ENCODE data around the gene CPN1.

CPN1 gene

GRCh38 chr10:100061401-100061800 lies 20.3 kb downstream of the CPN1 start:
- H3K4me3 ChIP-seq (ENCODE audit: low read depth, low read length), result no peak overlapping the region
- TF ChIP-seq CTCF (IDR thresholded peaks at IDR 0.05; ENCODE audit: control insufficient read depth, extremely low read depth, insufficient read depth), result no peak
- no peak for DNase-seq (ENCODE audit: low read depth)

GRCh38 chr10:100057948-100058347 lies 23.7 kb downstream of the CPN1 start:
- no peak for DNase-seq (ENCODE audit: low read depth)
- TF ChIP-seq CTCF (IDR thresholded peaks at IDR 0.05; ENCODE audit: control insufficient read depth, extremely low read depth, insufficient read depth), result no peak
- no peak overlapping the region for H3K4me3 ChIP-seq (ENCODE audit: low read depth, low read length)

GRCh38 chr10:100053686-100054460 lies 27.8 kb downstream of the CPN1 start:
- TF ChIP-seq CTCF (IDR thresholded peaks at IDR 0.05; ENCODE audit: control insufficient read depth, extremely low read depth, insufficient read depth), result no peak
- no peak overlapping the region for H3K4me3 ChIP-seq (ENCODE audit: low read depth, low read length)
- DNase-seq (ENCODE audit: low read depth), result no peak

- H3K4me3 ChIP-seq (ENCODE audit: low read depth, low read length), result no peak overlapping the region
- peak; percentile 74 for TF ChIP-seq CTCF (IDR thresholded peaks at IDR 0.05; ENCODE audit: control insufficient read depth, extremely low read depth, insufficient read depth)
- DNase-seq (ENCODE audit: low read depth), result no peak
Measured at GRCh38 chr10:100046021-100046486, 35.6 kb downstream of the CPN1 start.

GRCh38 chr10:100045592-100045991 lies 36.1 kb downstream of the CPN1 start:
- H3K4me3 ChIP-seq (ENCODE audit: low read depth, low read length), result no peak overlapping the region
- no peak for TF ChIP-seq CTCF (IDR thresholded peaks at IDR 0.05; ENCODE audit: control insufficient read depth, extremely low read depth, insufficient read depth)
- no peak for DNase-seq (ENCODE audit: low read depth)

GRCh38 chr10:100043796-100044195 lies 37.9 kb downstream of the CPN1 start:
- no peak overlapping the region for H3K4me3 ChIP-seq (ENCODE audit: low read depth, low read length)
- no peak for DNase-seq (ENCODE audit: low read depth)
- no peak for TF ChIP-seq CTCF (IDR thresholded peaks at IDR 0.05; ENCODE audit: control insufficient read depth, extremely low read depth, insufficient read depth)

GRCh38 chr10:100043344-100043743 lies 38.3 kb downstream of the CPN1 start:
- 0 out of 2 replicates have a peak, but pooled peaks have one; percentile 2 for TF ChIP-seq CTCF (IDR thresholded peaks at IDR 0.05; ENCODE audit: control insufficient read depth, extremely low read depth, insufficient read depth)
- no peak overlapping the region for H3K4me3 ChIP-seq (ENCODE audit: low read depth, low read length)
- DNase-seq (ENCODE audit: low read depth), result no peak

Data from LNCaP clone FGC (cell line).